Measurements from ENCODE around the gene DRC1.
"Not testable (repeated sequence)": the region's sequence is repeated elsewhere in the genome, so short reads cannot be mapped to it uniquely, and the experiment has no call there.

DRC1 gene

DNA sequence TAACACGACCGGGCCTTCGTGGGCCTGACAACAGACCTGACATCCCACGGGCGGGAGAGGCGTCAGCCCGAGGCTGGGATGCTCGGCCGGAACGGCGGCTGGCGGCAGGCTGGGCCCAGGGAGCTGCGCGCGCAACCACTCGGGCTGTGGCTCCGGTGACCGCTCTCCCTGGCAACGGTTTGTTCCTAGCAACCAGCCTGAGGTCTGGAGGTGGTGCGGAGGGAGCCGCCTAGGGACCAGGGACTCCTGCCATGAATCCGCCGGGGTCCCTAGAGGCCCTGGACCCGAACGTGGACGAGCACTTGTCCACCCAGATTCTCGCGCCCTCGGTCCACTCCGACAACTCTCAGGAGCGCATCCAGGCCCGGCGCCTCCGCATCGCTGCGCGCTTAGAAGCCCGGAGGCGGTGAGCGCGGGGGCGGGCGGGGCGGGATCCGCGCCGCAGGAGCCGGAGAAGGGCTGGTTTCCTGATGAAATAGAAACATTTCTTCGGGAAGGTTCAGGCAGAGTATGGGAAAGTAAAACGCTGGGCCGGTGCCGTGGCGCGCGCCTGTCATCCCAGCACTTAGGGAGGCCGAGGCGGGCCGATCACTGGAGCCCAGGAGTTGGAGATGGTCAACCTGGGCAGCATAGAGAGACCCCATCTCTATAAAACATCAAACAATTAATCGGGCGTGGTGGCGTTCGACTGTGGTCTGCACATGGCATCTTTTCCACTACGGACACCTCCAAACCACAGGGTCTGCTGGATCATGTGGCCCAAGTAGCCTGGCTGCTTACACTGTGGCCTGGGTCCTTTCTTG lies at the start of gene DRC1:
TSS of gene DRC1 (plus strand) at position 182 of the 803 bp plus-strand sequence. CDS start at position 252, 70 bp downstream.
- DNase-seq (ENCODE audit: low read depth in 2 of 3, low spot score in 1 of 3) = peak in 2 of 3 donors; percentile 8 to 26

DNA sequence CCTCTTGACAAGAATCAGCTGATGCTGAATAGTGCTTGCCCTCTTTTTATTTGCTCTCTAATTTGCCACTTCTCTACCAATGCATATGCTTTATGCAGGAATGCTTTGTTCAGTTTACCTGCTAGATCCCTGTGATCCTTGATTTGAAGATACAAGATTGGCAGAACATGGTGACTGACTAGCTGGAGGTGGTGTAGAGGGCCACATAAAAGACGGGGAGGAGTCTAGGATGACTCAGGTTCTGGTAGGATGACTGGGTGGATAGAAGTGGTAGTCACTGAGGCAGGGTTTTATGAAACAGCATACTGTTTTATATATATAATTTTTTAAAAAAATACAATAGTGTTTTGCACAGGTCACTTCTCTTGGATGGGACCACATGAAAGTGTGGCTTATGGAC lies 48.8 kb upstream of the DRC1 start:
- peak; percentile 15 to 43 (median 17) for DNase-seq (ENCODE audit: low read depth in 2 of 3, low spot score in 1 of 3)

DNA sequence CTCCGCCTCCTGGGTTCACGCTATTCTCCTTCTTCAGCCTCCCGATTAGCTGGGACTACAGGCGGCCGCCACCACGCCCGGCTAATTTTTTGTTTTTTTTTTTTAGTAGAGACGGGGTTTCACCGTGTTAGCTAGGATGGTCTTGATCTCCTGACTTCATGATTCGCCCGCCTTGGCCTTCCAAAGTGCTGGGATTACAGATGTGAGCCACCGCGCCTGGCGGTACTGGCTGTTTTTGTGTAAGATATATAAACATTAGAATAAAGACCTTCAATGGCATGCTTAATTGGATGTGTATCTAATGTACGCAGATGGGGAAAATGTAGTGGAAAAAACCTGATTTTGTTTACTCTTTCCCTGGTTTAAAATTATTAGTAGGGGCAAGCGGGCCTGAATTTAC lies 47.3 kb upstream of the DRC1 start:
- DNase-seq (ENCODE audit: low read depth in 2 of 3, low spot score in 1 of 3) = not testable (repeated sequence)

DNA sequence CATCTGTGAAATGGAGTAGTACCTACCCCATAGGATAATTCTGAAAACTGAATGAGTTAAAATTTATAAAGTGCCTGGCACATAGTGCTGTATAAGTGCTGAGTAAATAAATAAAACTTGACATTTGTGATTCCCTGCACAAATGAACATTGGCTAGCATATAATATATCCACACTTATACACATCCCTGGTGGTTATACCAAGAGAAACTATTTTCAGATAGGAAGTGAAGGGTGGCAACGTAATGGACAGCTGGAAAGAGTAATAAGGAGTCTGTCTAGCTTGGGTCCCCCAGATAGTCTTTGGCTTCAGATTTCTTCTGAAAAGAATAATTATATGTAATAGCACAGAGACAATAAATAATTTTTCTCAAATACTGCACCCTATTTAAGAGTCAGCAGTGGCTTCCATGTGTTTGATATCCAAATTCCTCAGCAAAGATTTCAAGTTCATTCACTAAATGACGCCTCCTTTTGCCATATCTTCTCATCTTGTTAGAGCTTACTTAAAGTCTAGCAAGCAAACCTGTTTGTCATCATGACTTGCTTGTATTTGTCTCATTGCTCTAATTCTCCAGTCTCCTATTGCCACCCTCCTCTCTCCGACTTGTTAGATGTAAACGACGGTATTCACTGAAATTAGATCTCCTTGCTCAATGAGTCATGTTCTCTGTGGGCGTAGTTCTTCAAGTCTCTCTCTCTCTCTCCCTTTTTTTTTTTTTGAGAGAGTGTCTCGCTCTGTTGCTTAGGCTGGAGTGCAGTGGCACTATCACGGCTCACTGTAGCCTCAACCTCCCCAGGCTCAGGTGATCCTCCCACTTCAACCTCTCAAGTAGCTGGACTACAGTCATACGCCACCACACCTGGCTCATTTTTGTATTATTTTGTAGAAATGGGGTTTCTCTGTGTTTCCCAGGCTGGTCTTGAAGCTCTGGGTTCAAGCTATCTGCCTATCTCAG lies 46.4 kb upstream of the DRC1 start:
- DNase-seq (ENCODE audit: low read depth in 2 of 3, low spot score in 1 of 3) = no peak

- DNase-seq (ENCODE audit: low read depth in 2 of 3, low spot score in 1 of 3) = no peak
Observed at GRCh38 chr2:26356111-26356510, 45.6 kb upstream of the DRC1 start.

- no peak for DNase-seq (ENCODE audit: low read depth in 2 of 3, low spot score in 1 of 3)
Observed at GRCh38 chr2:26356771-26357170, 44.9 kb upstream of the DRC1 start.

GRCh38 chr2:26359886-26360473 lies 41.7 kb upstream of the DRC1 start:
- no peak for DNase-seq (ENCODE audit: low read depth in 2 of 3, low spot score in 1 of 3)

- DNase-seq (ENCODE audit: low read depth in 2 of 3, low spot score in 1 of 3) = no peak
Observed at GRCh38 chr2:26363323-26363722, 38.4 kb upstream of the DRC1 start.

DNA sequence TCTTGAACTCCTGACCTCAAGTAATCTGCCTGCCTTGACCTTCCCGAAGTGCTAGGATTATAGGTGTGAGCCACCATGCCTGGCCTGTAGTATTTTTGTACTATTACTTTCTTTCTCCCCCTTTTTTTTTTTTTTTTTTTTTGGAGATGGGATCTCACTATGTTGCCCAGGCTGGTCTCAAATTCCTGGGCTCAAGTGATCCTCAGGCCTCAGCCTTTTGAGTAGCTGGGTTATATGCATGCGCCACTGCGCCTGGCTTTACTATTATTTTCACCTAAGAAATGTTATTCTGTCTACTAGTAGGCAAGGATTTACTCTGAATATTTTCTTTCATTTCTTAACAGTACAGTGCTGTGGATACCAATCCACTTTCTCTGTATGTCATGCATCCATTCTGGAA lies 37.8 kb upstream of the DRC1 start:
- no peak for DNase-seq (ENCODE audit: low read depth in 2 of 3, low spot score in 1 of 3)

DNA sequence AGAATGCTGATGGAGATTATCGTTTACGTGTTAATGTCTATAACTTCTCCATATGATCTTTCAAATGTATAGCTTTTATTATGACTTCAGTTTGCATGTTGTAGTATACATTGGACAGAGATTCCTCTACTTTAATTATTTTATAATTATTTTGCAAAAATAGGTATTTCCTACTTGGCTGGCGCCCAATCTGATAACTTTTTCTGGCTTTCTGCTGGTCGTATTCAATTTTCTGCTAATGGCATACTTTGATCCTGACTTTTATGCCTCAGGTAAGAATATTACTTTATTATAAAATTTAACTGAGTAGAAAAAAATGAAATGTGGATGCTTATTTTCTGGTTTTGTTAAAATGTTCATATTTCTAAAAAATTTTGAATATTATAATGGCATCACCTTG lies 37.1 kb upstream of the DRC1 start:
- no peak for DNase-seq (ENCODE audit: low read depth in 2 of 3, low spot score in 1 of 3)

DNA sequence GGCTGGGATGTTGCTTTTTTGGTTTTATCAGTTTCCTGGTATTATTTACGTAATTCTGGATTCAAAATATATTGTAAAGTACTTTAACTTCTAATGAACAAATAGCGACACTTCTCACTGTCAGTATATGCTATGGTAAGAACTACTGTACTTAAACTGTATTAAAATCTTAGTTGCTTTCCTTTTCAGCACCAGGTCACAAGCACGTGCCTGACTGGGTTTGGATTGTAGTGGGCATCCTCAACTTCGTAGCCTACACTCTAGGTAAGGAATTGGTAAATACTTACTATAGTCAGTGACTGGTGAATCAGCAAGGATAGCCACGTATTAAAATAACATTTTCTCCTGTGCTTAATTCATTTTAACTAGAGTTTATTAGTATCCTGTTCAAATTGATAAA lies 34.8 kb upstream of the DRC1 start:
- DNase-seq (ENCODE audit: low read depth in 2 of 3, low spot score in 1 of 3) = no peak

- DNase-seq (ENCODE audit: low read depth in 2 of 3, low spot score in 1 of 3) = not testable (repeated sequence)
Observed at GRCh38 chr2:26369664-26370063, 32.1 kb upstream of the DRC1 start.

- DNase-seq (ENCODE audit: low read depth in 2 of 3, low spot score in 1 of 3) = not testable (repeated sequence)
Observed at GRCh38 chr2:26370909-26371308, 30.8 kb upstream of the DRC1 start.

DNA sequence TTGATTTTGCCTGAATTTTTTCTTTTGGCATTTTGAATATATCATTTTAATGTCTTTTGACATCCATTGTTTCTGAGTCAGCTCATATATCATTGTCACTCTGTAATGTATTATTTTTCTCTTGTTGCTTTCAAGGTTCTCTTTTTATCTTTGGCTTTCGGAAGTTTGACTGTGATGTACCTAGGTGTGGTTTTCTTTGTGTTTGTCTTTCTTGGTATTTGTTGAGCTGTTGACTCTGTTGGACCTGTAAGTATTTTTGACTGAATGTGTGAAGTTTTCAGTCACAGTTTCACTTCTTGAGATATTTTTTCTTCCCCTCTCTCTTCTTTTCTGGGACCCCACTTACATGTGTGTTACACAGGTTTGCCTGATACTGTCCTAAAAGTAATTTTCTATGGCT lies 24.9 kb upstream of the DRC1 start:
- DNase-seq (ENCODE audit: low read depth in 2 of 3, low spot score in 1 of 3) = no peak

DNA sequence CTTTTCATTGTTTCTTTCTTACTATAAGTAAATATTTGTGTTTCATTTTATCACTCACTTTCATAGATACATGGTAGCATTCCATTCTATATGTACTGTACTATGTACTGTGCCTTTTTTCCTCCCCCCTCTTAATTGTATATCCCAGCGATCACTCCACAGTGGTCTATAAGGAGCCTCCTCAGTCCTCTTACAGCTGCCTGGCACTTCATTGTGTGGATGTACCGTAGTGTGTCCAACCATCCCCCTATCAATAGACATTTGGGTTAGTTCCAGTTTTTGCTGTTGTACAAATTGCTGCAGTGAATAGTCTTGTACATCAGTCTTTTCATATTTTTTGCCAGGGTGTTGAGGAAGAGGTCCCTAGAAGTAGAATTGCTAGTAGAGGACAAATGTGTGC lies 21.4 kb upstream of the DRC1 start:
- DNase-seq (ENCODE audit: low read depth in 2 of 3, low spot score in 1 of 3) = no peak

GRCh38 chr2:26382564-26382963 lies 19.2 kb upstream of the DRC1 start:
- DNase-seq (ENCODE audit: low read depth in 2 of 3, low spot score in 1 of 3) = no peak

DNA sequence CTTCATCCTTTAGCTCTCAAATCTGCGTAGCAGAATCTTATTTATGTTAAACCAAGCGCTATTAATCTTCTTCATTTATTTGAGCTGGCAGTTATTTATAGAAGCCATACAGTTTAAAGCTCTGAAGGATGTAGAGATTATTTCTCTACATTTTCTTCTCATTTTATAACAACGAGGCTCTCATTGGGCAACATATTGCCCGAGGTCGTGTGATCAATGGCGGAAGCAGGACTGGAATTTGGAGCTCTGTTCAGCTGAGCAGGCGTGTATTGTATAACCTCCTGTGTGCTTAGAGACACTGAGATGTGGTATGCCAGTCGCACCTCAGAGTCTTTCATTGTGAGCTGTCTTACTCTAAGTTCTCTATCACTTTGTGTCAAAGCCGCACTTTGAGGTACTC lies 17.5 kb upstream of the DRC1 start:
- no peak for DNase-seq (ENCODE audit: low read depth in 2 of 3, low spot score in 1 of 3)

DNA sequence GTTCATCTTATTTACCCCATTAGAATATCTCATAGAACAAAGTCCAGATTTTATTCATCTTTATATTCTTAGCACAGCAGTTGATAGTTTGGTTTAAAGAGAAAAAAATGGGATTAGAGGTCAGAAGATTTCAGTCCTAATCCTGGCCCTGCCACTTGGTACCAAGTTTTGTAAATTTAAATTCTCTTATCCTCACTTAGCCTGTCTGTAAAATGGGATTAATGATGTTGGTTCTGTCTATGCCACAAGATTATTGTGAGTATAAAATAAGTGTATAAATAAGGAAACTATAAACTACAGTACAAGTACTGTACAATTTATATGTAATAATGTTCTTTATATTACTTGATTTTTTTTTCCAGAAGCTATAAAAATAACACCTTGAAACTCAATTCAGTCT lies 17.1 kb upstream of the DRC1 start:
- DNase-seq (ENCODE audit: low read depth in 2 of 3, low spot score in 1 of 3) = no peak

- DNase-seq (ENCODE audit: low read depth in 2 of 3, low spot score in 1 of 3) = no peak
Observed at GRCh38 chr2:26387189-26387588, 14.5 kb upstream of the DRC1 start.

DNA sequence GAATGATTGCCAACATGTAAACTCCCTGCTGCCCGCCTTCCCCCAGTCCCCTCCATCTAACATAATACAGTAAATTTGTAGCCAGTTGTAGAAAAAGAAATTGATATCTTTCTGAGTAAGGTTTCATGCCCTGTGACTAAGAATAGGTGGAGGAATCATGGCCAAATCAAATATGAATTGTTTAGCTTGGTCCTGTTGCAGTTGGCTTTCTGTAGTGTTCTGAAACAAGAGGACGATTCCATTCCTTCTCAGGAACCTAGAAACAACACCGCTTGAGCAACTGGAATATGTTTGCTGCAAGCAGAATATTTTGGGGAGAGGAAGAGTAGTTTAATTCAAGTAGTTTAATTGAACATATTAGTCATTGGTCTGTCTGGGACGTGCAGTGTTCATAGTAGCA lies 7.0 kb upstream of the DRC1 start:
- no peak for DNase-seq (ENCODE audit: low read depth in 2 of 3, low spot score in 1 of 3)

DNA sequence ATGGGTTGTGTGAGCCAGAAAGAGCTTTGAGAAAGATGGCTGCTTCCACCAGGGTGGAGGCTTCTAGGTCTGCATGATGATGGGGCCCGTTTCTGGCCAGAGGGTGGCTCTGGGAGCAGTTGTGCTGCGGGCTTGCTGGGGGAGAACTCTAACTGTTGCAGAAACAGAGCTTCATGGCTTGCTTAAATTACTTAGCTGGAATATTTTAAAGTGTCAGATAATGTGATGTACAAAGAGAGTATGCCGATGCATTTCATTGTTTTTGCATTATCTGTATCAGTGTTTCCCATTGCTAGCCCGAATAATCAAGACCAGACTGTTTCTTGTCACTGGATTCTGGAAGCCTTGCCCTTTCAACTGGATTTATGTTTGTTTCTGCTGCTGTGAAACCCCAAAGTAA lies 6.3 kb upstream of the DRC1 start:
- no peak for DNase-seq (ENCODE audit: low read depth in 2 of 3, low spot score in 1 of 3)
